PC-9 (cell line): Measurements from ENCODE around the gene PGA5.
"Not testable (repeated sequence)": the region's sequence is repeated elsewhere in the genome, so short reads cannot be mapped to it uniquely, and the experiment has no call there.

Experiments
- EZH2 ChIP-seq: fragments of 200-600 bp; sonication (generic); IDR thresholded peaks from 2 replicates; pipeline ENCODE4 v1.8.0; 2017; ENCODE audit warnings: antibody characterized with exemption, low read depth
- TF ChIP-seq, protein P1 (sequence below): fragments of 200-600 bp; sonication (generic); conservative IDR thresholded peaks from 2 replicates; pipeline ENCODE4 v1.6.1; 2017; ENCODE audit warnings: mixed run types, antibody characterized with exemption, mild to moderate bottlenecking, moderate library complexity

GRCh38 chr11:61240875-61241274 lies at the start of gene PGA5:
- TF ChIP-seq, protein P1, sequence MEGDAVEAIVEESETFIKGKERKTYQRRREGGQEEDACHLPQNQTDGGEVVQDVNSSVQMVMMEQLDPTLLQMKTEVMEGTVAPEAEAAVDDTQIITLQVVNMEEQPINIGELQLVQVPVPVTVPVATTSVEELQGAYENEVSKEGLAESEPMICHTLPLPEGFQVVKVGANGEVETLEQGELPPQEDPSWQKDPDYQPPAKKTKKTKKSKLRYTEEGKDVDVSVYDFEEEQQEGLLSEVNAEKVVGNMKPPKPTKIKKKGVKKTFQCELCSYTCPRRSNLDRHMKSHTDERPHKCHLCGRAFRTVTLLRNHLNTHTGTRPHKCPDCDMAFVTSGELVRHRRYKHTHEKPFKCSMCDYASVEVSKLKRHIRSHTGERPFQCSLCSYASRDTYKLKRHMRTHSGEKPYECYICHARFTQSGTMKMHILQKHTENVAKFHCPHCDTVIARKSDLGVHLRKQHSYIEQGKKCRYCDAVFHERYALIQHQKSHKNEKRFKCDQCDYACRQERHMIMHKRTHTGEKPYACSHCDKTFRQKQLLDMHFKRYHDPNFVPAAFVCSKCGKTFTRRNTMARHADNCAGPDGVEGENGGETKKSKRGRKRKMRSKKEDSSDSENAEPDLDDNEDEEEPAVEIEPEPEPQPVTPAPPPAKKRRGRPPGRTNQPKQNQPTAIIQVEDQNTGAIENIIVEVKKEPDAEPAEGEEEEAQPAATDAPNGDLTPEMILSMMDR, result not testable (repeated sequence)
- not testable (repeated sequence) for TF ChIP-seq EZH2
